HG03097 (cell line): ENCODE data around the gene IL6R.
"Not testable (repeated sequence)": the region's sequence is repeated elsewhere in the genome, so short reads cannot be mapped to it uniquely, and the experiment has no call there.

ENCODE experiments used
- ATAC-seq: cut with Tn5 transposase; IDR thresholded peaks from one replicate; pipeline ENCODE4 v1.9.1; 2021; ENCODE audit not compliant: unreplicated experiment, low FRiP score

The IL6R gene

DNA sequence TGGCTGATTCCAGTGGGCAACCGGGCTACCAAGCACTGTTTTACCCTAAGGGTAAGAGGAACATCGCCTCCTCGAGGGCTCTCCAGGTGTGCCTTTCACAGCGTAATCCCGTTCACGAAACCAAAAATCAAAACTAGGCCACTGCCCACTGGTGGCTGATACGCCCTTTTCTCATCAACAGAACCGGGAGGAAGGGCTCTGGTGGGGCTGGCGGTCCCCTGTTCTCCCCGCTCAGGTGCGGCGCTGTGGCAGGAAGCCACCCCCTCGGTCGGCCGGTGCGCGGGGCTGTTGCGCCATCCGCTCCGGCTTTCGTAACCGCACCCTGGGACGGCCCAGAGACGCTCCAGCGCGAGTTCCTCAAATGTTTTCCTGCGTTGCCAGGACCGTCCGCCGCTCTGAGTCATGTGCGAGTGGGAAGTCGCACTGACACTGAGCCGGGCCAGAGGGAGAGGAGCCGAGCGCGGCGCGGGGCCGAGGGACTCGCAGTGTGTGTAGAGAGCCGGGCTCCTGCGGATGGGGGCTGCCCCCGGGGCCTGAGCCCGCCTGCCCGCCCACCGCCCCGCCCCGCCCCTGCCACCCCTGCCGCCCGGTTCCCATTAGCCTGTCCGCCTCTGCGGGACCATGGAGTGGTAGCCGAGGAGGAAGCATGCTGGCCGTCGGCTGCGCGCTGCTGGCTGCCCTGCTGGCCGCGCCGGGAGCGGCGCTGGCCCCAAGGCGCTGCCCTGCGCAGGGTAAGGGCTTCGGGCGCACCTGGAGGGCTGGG is at the start of gene IL6R:
Gene IL6R (plus strand): TSS at position 360 of the 763 bp plus-strand sequence. CDS start 287 bp downstream, at position 647.
- ATAC-seq, result peak; percentile 1

DNA sequence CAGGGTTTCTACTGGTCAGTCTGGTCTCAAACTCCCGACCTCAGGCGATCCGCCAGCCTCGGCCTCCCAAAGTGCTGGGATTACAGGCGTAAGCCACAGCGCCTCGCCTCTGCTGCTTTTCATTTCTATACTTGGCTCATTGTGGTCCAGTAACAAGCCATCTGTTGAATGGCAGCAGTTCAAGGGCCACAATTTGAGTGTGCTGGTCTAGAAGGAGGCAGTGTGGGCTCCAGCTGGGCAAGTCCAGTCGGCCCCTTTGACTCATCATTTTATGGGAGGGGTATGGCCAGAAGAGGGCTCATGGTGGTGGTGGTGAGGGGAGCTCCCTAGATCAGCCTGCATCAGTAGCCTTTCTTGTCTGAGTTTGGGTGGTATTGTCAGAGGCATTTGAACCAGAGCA is 46.6 kb upstream of the IL6R start:
- ATAC-seq, result no peak

DNA sequence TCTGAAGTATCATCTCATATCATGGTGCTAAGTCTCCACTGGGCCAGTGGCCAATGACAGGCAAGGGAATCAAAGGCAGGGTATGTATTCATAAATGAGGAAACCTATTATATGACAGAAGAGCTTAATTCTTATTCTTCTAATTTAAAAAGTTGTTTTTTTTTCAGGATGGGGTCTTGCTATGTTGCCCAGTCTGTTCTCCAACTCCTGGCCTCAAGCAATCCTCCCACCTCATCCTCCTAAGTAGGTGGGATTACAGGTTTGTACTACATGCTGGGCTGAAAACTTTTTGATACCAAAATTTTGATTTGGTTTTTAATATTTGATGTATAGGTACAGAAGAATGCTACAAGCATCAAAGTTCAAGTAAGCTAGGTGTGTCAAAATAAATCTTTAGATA is 44.9 kb upstream of the IL6R start:
- ATAC-seq, result no peak

DNA sequence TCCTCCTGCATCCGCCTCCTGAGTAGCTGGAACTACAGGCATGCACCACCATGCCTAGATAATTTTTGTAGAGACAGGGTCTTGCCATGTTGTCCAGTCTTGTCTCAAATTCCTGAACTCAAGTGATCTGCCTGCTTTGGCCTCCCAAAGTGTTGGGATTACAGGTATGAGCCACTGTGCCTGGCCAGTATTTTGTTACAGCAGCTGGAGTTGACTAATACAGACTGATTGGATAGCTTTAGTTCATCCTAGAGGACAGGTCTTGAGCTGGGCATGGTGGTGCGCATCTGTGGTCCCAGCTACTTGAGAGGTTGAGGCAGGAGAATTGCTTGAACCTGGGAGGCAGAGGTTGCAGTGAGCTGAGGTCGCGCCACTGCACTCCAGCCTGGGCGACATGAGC is 44.3 kb upstream of the IL6R start:
- not testable (repeated sequence) for ATAC-seq

DNA sequence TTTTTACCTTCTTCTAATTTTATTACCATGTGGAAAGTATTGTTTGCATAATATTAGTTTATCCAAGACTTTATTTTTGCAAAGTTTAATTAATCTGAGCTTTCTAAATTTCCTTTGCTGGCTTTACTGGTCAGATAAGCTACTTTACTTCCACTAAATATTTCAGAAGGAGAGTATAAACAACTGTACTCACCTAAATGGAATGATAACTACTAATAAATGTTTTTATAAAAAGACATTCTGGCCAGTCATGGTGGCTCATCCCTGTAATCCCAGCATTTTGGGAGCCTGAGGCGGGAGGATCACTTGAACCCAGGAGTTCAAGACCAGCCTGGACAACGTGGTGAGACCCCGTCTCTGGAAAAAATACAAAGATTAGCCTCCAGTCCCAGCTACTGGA is 43.8 kb upstream of the IL6R start:
- no peak for ATAC-seq

DNA sequence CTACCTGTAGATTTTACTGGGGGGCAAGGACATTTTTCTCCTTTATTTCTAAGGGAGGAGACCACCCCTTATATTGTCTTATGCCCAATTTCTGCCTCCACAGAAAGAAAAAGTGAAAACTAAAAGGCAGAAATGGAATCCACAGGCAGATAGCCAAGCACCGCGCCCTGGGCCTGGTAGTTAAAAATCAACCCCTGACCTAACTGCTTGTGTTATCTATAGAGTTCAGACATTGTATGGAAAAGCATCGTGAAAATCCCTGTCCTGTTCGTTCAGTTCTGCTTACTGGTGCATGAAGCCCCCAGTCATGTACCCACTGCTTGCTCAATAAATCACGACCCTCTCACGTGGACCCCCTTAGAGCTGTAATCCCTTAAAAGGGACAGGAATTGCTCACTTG is 33.7 kb upstream of the IL6R start:
- no peak for ATAC-seq

DNA sequence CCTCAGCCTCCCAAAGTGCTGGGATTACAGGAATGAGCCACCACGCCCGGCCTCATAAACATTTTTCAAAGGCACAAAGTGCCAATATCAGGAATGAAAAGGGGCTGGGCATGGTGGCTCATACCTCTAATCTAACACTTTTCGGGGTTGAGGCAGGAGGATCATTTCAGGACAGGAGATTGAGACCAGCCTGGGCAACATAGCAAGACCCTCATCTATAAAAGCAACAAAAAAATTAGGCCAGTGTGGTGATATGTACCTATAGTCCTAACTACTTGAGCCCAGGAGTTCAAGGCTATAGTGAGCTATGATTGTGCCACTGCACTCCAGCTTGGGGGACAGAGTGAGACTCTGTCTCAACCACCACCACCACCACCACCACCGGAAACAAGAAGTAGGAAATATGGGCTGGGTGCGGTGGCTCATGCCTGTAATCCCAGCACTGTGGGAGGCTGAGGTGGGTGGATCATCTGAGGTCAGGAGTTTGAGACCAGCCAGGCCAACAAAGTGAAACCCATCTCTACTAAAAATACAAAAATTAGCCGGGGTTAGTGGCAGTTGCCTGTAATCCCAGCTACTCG is 31.3 kb upstream of the IL6R start:
- ATAC-seq, result not testable (repeated sequence)

DNA sequence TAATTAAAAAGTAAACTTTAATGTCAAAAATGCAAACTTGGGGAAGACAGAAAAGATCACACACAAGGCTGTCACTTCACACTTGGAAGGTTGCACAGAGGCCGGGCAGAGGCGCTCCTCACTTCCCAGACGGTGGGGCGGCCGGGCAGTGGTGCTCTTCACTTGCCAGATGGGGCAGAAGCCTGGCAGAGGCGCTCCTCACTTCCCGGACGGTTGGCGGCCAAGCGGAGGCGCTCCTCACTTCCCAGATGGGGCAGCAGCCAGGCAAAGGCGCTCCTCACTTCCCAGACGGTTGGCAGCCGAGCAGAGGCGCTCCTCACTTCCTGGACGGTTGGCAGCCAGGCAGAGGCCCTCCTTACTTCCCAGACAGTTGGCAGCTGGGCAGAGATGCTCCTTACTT is 25.8 kb upstream of the IL6R start:
- no peak for ATAC-seq

DNA sequence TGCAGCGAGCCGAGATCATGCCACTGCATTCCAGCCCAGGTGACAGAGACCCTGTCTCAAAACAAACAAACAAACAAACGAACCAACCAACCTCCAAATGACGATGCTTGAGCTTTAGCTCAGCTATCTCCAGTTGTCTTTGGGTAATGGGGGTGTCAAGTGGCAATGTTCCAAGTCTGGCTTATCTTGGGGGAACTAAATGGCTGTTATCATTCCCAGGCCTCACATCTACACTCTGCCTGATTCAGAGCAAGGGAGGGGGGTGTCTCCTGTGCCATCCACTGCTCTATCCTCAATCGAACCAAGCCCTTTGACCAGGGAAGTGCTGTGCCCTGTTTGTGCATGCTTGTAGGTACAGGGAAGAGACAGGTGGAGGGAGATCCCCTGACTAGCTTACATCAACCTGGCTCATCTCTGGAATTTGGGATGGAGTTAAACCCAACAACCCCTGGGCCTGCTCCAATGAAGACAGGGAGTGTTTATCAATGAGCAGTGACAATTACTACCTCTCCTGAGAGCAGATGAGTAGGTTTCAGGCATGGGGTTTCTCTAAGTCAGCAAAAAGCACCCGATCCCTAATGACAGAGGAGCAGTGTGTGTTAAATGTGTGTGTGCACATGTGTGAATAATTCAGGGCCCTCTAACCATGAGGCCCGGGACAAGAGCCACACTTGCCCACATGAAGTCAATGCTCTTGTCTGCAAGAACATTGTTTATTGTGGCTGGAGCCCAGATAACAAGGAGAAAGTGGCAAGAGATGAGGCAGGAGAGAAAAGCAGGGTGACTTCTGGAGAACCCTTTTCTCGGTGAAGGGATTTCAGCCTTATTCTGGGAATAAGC is 20.3 kb upstream of the IL6R start:
- no peak for ATAC-seq

DNA sequence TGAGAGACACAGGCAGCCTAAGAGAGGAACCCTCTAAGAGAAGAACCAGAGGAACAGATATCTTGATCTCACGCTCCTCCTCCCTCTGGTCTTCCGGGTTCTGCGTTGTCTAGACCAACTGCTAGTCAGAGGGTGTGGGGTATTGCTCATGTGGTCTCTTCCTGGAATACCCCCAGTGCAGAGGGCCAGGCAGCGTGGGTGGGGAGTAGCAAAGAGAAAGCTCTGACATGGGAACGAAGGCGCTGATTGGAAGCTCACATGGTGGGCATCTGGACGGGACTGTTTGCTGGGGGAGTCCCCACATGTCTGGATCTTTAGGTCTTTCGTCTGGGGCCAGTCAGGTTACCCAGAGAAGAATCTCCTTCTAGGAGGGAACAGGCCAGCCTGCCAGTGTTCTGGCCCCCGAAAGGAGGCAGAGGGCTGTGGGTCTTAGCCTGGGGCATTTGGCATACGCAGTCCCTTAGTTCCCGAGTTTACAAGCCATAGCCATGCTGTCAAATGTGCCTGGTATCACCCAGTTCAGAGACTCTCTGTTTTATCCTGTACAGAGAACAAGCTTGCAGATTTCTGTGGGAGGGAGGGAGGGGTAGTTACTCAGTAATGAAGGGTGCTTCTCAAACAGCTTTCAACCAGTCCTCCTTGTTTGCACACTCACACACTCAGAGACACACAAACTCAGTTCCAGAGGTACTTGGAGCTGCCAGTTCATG is 18.3 kb upstream of the IL6R start:
- ATAC-seq, result no peak

DNA sequence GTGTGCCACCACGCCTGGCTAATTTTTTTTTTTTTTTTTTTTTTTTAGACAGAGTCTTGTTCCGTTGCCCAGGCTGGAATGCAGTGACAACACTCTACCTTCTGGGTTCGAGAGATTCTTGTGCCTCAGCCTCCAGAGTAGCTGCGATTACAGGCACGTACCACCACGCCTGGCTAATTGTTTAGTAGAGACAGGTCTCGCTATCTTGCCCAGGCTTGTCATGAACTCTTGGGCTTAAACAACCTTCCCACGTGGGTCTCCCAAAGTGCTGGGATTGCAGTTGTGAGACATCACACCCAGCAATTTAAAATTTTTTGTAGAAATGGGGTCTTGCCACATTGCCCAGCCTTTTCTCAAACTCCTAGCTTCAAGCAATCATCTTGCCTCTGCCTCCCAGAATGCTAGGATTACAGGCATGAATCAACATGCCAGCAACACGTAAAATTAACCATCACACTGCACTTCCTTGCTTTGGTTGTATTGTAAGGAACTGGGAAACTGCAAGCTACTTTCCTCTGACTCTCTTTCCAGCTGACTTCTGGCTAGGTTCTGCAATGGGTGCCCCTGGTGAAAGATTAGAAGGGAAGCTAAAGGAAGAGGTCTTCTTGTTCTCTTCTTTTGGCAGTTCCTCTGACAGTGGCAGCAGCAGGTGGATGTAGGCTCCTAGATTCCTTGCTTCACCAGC is 13.9 kb upstream of the IL6R start:
- no peak for ATAC-seq

DNA sequence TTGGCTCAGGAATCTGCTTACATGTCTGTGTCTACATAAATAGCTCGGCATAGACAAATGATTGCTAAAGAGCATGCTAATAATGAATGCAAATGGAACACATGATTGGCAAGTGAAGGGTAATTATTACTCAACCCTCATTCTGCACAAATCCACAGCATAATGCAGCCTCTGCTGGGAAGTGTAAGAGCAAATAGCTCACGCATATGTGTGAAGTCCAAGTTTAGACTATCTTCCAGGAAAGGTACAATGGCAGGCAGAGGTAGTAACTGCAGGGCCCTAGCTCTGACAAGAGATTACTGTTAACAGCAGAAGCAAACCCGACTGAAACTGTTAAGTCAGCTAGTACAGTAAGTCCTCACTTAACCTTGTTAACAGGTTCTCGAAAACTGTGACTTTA is 7.0 kb upstream of the IL6R start:
- no peak for ATAC-seq

DNA sequence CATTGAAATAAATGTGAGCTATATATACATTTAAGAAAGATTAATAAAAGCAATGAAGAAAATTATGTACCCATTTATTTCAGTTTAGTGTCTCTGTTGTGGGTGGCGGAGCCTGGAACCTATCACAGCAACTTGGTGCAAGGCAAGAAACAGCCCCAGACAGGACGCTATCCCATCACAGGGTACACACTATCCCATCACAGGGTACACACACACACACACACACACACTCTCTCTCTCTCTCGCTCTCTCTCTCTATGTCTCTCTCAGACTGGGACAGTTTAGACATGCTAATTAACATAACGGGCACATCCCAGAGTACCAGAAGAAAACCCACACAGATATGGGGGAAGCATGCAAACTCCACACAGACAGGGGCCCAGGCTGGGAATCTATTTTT is 6.5 kb upstream of the IL6R start:
- no peak for ATAC-seq

DNA sequence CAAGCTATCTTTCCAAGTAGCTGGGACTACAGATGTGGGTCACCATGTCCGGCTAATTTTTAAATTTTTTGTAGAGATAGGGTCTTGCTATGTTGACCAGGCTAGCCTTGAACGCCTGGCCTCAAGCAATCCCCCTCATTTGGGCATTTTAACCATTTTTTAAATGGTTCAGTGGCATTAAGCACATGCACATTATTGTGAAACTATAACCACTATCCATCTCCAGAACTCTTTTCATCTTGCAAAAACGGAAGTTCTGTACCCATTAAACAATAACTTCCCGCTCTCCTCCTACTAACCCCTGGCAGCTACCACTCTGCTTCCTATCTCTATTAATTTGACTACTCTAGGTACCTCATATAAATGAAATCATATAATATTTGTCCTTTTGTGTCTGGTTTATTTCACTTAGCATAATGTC is 4.8 kb upstream of the IL6R start:
- ATAC-seq, result no peak

DNA sequence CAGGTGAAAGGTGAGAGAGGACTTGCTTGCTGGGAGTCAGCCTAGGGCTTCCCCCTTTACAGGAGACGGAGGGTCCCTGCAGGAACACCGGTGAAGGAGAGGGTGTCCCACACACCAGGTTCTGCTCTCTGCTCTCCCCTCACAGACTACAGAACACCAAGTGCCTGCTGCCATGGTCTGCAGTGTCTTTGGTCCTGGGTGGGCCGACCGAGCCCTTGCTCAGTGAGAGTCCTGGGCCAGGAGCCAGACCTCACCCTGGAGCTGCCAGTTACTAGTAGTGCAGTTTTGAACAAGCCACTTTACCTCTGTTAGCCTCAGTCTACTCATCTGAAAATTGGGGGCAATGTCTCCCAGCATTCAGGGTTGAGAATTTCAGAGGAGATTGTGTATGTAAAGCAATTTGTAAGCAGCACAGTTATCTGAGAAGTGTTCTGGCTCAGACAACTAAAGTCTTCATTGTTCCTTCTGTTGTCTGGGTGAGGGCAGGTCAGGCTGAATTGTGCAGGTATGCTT is 2.7 kb upstream of the IL6R start:
- no peak for ATAC-seq

DNA sequence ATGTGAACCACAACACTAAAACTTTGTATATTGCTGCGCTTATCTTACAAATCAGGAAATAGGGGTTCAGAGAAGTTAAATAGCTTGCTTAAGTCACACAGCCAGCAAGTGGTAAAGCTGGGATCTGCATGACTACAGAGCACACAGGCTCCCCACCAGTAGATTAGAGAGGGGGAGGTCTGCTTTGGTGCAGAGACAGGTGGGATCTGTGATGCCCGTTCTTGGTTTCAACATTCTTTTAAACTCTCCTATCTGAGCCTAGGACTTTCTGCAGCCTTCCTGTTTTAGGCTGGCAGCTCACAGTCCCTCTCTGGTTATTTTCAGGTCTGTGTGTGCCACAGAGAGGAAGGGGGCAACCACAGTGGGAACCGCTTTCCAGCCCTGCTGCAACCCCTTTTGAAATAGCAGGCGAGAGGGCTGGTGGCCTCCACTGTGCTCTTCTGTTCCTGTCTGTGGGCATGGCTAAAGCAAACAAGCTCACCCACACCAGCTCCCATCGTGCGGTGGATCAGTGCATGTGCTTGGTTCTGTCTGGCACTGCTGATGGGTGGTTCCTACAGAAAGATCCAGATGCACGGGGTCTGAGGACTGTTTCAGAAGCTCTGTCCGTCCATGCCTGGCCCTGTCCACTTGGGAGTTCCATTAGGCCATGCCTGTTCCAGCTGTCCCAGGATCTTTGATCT is 1.7 kb upstream of the IL6R start:
- ATAC-seq, result no peak

DNA sequence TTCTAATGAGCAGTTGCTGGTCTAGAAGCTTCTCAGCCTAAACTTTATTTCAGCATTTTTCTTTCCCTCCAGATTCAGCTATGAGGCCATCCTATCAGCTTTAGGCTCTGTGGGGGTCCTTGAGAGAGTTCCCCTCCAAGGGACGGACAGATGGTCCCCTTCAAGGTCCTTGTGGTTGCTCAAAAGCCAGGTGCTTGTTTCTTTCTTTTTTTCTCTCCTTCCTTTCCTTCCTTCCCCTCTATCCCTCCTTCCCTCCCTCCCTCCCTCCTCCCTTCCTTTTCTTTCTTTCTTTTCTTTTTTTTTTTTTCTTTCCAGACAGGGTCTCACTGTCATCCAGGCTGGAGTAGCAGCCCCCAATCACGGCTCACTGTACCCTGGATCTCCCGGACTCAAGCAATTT is 1.2 kb upstream of the IL6R start:
- ATAC-seq, result no peak

DNA sequence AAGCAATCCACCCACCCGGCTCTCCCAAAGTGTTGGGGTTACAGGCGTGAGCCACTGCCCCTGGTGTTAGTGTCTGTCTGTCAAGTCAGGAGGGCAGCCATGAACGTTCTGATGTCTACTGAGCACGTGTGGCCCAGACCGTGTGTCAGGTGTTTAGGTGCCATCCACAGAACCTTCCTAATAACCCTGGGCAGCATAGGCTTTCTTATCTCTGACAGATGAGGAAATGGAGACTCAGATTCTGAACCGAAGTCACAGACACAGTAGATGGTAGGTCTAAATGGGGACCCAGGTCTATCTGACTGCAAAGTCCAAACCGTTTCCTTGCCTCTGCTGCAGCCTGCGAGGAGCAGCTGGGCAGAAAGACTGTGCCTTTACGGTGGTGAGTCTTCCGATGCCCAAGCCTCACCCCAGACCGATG is 622 bp upstream of the IL6R start:
- no peak for ATAC-seq

DNA sequence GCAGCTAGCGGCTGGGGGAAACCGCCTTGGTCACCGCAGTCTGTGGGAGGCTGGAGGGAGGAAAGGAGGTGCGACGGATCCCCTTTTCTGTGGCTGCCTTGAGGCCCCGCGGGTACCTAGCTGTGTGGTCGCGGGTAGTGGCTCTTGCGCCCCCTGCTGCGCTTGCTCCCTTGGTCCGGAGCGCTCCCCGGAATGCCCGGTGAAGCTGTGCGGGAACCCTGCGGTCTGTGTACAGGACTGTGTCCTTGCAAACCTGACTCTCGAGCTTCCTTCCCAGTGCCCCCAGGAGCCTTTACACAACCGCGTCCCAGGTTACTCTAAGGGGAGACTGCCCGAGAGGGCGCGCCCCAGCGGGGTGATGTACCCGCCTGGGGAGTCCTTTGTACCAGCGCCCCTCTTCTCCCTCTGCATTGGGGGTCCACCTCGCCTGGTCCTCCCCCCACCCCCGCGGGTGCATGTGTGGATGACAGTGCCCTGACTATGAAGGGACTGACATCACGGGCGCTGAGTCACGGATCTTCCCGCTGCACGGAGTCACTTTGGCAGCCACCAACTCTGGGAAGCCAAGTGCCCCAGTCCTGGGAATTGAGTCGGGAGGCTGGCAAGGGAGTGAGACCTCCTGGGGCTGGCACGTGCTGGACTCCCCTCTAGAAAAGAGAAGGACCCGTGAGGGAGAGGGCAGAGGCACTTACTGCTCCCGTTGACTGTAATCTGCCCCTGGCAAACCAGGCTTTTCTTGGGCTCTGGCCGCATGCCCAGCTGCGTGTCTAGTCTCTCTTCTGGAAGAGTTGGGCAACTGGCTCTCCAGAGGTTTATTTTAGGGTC is 816 bp downstream of the IL6R start:
- no peak for ATAC-seq
